NCI-H1417 treated with DMSO at 0.1 percent for 48 hours (cell line): Measurements from ENCODE around the gene PCBP4.
"Not testable (repeated sequence)": the region's sequence is repeated elsewhere in the genome, so short reads cannot be mapped to it uniquely, and the experiment has no call there.

Source experiments
- DNase-seq: peaks from one replicate; lab custom pipeline; 2025; lab: John Stamatoyannopoulos, UW

Gene PCBP4

DNA sequence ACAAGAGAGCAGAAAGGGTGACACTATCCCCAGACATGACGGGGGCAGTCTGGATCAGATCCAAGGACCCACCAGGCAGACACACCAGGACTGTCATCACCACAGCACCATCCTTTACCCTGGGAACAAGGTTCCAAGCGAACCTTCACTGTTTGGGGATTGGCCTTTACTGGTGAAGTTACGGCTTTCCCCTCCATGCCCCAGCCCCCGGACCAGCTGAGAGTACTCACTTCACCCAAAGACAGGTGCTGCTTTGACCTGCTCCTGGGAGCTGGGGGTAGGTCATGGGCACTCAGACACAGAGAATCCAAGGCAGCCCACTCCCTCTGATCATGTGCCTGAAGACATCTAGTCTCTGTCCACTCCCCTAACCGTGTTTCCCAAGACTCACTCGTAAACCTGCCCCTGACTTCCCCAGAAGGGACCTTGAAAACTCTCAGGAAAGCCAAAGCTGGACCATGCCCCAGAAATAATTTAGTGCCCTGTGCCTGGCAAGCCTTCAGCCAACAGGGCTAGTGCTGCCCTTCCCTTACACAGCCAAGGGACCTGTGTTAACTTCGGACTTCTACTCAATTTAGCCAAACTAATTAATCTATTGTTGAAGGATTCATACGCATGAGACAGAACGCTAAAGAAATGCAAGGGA lies 28.4 kb downstream of the PCBP4 start:
- no peak for DNase-seq

DNA sequence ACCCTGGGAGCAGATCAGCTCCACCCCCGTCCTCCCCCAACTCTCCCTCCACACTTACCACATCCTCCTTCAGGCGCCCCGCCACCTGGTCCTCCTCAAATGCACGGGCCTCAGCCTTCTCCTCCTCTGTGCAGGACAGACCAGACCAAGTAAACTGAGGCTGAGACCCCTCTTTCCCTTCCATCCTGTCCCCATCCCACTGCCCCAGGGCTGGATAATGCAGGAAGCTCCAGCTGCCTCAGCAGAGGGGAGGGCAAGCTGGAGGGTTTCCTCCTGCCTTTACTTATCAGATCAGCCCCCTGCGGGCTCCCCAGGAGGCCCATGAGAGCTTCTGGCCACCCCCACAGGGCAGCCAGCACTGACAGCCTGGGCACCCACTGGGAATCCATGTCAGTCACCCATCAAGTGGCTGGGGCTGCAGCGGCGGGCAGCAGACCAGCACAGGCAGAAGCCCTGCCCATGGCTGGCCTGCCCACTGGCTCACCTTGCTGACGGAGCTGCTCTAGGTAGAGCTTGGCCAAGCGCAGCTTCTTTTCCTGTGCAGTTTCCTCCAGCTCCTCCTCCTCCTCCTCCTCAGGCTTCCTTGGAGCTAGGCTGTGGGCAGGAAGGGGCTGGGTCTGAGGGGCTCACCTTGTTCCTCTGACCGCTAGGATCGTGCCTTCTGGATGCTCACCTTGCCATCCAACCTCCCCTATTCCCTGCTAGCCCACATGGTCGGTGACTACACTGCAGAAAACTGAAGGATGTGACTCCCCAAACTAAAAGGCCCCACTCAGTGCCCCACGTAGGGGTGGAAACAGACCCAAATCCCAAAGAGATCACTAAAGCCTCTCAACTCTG lies 29.4 kb downstream of the PCBP4 start:
- no peak for DNase-seq

GRCh38 chr3:51937014-51937413 lies 30.2 kb downstream of the PCBP4 start:
- no peak for DNase-seq

DNA sequence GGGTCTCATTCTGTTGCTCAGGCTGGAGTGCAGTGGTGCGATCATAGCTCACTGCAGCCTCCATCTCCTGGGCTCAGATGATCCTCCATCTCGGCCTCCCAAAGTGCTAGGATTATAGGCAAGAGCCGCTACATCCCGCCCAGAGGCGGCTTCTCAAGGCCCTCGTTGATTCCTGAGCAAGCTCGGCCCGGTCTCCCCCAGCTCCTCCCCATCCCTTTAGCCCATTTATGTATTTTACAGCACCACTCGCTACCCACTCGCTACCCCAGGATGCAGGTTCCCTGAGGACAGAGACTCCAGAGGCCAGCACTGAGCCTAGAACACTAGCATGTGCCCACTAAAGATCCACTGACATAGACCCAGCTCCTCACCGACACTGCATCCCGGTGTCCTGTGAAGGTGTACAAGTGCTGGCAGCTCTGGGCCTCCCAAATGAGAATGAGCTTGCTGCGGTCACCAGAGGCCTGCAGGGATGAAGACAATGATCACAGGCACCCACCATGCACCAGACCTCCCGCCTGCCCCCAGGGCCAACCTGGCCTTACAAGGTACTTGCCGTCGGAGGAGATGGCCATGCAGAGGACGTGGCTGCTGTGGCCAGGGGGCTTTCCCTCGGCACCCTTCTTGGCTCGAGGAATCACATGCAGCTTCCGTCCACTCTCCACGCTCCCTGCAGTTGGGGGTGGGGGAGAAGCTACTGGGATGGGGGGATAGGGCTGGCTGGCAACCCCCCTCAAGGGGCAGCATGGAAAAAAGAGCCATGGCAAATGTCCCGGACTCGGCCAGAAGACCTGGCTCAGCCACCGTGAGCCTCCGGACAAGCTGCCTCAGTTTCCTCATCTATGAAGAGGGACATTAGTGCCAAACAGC lies 31.1 kb downstream of the PCBP4 start:
- DNase-seq: no peak

GRCh38 chr3:51934991-51935885 lies 32.0 kb downstream of the PCBP4 start:
- DNase-seq: no peak

DNA sequence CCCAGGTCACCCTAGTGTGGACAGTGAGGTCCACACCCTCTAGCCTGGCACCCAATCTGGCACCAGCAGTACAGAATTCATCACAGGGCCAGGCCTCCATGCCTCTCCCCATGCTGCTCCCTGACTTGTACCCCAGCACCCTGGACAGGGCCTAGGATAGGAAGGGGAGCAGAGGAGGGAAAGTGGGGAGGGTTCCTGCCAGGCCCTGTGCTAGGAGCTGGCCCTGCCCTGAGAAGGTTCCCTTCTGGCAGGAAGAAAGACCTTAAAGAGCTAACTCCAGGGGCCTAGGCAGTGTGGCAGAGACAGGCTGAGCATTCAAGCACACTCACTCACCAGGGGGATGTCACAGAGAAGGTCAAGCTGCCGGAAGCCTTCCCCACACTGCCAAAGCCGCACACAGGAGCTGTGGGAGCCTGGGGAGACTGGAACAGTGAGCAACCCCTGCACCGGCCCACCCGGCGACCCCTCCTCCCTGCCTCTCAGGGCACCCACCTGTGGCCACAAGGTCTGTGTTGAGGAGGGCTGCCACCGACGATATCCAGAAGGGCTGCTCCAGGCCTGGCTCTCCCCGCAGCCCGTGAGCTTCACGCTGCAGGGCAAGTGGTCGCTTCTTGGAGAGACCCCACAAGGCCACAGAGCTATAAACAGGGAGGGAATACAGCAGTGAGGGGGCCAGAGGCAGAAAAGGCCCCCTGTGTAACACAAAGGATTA lies 33.0 kb downstream of the PCBP4 start:
- DNase-seq: no peak

- no peak for DNase-seq
Measured at GRCh38 chr3:51933471-51934138, 33.6 kb downstream of the PCBP4 start.

DNA sequence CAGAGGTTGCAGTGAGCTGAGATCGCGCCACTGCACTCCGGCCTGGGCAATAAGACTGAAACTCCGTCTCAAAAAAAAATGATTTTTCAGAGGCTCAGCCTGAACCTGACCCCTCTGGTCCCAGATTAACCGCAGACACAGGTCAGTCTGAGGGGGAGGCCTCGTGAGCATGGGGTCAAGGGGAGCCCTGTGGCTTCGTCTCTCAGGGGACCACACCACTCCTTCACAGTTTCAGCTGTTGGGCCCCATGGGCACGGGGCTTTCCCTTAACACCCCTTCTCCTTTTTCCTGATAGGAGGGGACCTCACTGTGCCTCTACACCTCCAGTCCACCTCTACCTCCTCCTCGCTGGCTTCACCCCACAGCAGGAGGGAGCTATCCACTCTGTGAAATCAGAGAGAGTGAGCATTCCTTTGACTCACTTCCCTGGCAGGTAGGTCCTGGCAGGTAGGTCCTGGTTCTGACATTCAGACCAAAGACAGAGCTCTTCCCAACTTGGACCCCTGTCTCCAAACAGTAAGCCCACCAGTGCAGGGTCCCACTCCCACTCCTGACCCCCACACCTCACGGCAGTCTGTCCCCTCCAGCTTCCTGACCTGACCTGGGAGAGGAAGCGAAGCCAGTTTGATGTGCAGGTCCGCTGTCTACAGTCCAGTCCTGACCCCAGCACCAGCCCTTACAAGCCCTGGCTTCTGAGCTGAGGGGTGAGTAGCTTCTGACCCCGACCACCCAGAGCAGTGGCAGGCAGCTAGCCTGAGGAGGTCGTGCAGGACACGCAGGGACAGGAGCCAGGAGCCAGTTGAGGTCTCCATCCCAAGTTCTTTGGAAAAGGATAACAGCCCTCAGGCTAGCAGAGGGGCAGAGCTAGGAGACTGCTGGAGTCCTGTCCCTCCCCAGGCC lies 34.5 kb downstream of the PCBP4 start:
- DNase-seq: no peak

- DNase-seq: no peak
Measured at GRCh38 chr3:51931756-51932155, 35.5 kb downstream of the PCBP4 start.

DNA sequence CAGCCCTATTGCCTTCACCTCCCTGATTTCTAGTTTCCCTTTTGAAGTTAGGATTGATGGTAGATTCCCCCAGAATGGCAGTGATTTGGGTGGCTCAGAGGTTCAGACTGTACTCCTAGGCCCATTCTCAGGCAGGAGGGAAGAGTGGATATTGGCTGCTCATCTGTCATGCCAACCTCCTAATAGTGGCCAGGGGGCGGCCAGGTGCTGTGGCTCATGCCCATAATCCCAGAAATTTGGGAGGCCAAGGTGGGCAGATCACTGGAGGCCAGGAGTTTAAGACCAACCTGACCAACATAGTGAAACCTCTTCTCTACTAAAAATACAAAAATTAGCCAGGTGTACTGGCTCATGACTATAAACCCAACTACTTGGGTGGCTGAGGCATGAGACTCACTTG lies 36.8 kb downstream of the PCBP4 start:
- no peak for DNase-seq

GRCh38 chr3:51929420-51930003 lies 37.7 kb downstream of the PCBP4 start:
- DNase-seq: no peak

GRCh38 chr3:51928981-51929380 lies 38.3 kb downstream of the PCBP4 start:
- not testable (repeated sequence) for DNase-seq

- no peak for DNase-seq
Measured at GRCh38 chr3:51928438-51928837, 38.8 kb downstream of the PCBP4 start.

- DNase-seq: no peak
Measured at GRCh38 chr3:51927061-51927977, 39.9 kb downstream of the PCBP4 start.

GRCh38 chr3:51921081-51921578 lies 46.1 kb downstream of the PCBP4 start:
- no peak for DNase-seq

- DNase-seq: no peak
Measured at GRCh38 chr3:51916418-51916817, 50.8 kb downstream of the PCBP4 start.

- no peak for DNase-seq
Measured at GRCh38 chr3:51908026-51908425, 59.2 kb downstream of the PCBP4 start.
